Urinary bladder (tissue), 4 donors: ENCODE results near the gene PASD1. TPM values are rescaled to one million over a fixed set of nuclear protein-coding genes. Genes with fewer than 3 reads are reported as not detected.

Source experiments
- DNase-seq: peaks from one replicate; pipeline ENCODE4 v3.0.0-alpha.2; 2015; ENCODE audit errors: extremely low spot score
- H3K27ac ChIP-seq: one replicate; pipeline ENCODE4 v1.5.1; 2013; ENCODE audit warnings: low read depth, mild to moderate bottlenecking, moderate library complexity
- H3K36me3 ChIP-seq: one replicate; pipeline ENCODE4 v1.6.1; 2013; ENCODE audit warnings: mild to moderate bottlenecking, moderate library complexity; ENCODE audit not compliant: insufficient read depth
- H3K4me1 ChIP-seq: one replicate; pipeline ENCODE4 v1.6.1; 2013; ENCODE audit warnings: mild to moderate bottlenecking, moderate library complexity; ENCODE audit not compliant: insufficient read depth
- H3K4me3 ChIP-seq: one replicate; pipeline ENCODE4 v1.5.1; 2013; ENCODE audit warnings: low read depth, low read length
- WGBS: extraction: QIAGEN DNeasy Blood & Tissue Kit; methylation state at CpG from one replicate; pipeline ENCODE4 v1.1.7; 2013; 5-methylcytosine and 5-hydroxymethylcytosine counted together
- polyA plus RNA-seq: library from polyadenylated mRNA; stranded (reverse); fragments of 200-250 nt; gene quantifications from one replicate; pipeline ENCODE4 v1.2.3, GENCODE V29; 2013
- total RNA-seq: library from RNA; depleted of rRNA; stranded (reverse); fragments of >200 nt; gene quantifications from one replicate; pipeline ENCODE4 v1.2.3, GENCODE V29; 2014
- donor health status: healthy with polysubstance abuse.
- donor health status: healthy.

The PASD1 gene
- total and polyA plus RNA-seq, 2 donors = not detected

DNA sequence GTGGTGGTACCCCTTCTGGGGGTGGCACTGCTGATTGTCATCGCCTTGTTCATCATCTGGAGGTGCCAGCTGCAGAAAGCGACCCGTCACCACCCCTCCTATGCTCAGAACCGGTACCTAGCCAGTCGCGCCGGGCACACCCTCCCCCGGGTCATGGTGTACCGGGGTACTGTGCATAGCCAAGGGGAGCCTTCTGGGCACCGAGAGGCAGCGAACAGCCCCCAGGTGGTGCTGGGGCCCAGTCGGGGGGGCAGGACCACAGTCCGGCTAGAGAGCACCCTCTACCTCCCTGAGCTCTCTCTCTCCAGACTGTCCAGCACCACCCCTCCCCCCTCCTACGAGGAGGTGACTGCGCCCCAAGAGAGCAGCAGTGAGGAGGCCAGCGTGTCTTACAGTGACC is 137.1 kb downstream of the PASD1 start:
- Histone ChIP-seq H3K36me3 (no peaks in the 10 kb centered on the region), H3K4me1 (no peaks in the 10 kb centered on the region), H3K27ac (no peak overlapping the region), H3K4me3 (no peak overlapping the region)
- 95% methylated on average over 16 of the region's 16 CpGs for WGBS
- DNase-seq = no peak

DNA sequence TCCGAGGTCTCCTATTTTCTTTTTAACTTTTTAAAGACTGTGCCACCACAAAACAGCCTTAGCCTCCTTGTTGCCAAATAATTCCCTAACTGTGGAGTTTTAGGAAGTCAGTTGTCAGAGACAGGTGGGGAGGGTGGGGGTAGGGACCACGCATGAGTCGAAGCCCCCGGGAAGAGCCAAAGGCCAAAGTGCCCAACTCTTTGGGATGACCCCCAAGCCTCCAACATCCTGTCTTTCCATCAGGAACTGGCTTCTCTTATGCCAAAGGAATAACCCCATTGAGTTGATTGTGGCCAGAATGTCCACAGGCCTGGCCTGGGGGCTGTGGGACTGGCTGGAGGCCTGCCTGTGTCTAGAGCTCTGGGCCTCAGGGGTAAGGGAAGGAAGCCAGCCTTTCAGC is 137.6 kb downstream of the PASD1 start:
- no peaks in the 10 kb centered on the region for H3K36me3 ChIP-seq
- H3K27ac ChIP-seq = no peak overlapping the region
- no peak for DNase-seq
- WGBS = 94% methylated on average over 4 of the region's 4 CpGs
- H3K4me3 ChIP-seq = no peak overlapping the region
- H3K4me1 ChIP-seq = no peaks in the 10 kb centered on the region

DNA sequence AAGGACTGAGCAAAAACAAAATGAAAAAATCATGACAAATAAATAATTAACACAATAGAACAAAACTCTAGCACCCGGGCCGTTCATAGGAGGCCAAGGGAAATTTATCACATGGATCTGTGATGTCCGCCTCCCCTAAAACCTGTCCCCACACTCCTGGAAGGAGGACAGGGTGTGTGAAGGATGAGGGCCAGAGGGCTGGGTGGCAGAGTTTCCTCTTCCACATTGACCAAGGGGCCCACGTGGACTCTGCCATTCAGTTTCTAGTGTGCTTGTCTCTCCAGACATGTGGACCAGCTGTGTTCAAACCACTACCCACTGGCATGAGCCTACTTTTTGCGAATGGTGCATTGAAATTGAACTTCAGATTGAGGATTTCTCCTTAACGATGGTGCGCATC is 138.1 kb downstream of the PASD1 start:
- WGBS = 94% methylated on average over 7 of the region's 7 CpGs
- H3K36me3 ChIP-seq = no peaks in the 10 kb centered on the region
- no peak overlapping the region for H3K4me3 ChIP-seq
- H3K27ac ChIP-seq = no peak overlapping the region
- no peaks in the 10 kb centered on the region for H3K4me1 ChIP-seq
- no peak for DNase-seq

DNA sequence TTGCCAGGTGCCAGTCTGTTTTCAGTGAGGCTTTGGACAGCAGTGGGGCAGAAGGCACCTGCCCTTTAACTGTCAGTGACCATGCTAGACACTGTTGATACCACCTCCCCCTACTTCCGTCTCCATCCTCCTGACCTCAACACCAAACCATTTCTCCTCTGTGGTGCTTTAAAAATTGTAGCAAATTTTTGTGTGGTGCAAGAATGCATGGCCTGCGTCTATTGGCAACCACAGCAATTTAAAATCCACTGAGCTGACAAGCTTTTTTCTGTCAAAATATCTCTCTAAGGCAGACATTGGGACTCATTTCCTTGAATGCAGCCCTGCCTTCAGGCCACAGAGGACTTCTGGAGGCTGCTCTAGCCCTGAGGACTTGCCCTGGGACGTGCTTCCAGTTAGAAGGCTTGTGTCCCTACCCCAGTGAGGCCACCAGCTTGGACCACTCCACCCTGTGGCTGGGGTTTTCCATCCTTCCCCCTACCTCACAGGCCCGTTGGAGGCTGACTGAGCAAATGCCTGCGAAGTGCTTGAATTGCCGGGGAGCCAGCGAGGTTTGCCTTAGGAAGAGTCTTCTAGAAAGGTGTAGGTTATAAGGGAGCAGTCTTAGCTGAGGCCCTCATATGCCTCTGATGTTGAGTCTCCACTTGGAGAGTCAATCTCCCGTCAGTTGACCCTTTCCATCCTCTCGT is 138.7 kb downstream of the PASD1 start:
- Histone ChIP-seq H3K4me3 (no peak overlapping the region), H3K36me3 (no peaks in the 10 kb centered on the region), H3K4me1 (no peaks in the 10 kb centered on the region), H3K27ac (no peak overlapping the region)
- 84% methylated on average over 9 of the region's 9 CpGs for WGBS
- no peak for DNase-seq

DNA sequence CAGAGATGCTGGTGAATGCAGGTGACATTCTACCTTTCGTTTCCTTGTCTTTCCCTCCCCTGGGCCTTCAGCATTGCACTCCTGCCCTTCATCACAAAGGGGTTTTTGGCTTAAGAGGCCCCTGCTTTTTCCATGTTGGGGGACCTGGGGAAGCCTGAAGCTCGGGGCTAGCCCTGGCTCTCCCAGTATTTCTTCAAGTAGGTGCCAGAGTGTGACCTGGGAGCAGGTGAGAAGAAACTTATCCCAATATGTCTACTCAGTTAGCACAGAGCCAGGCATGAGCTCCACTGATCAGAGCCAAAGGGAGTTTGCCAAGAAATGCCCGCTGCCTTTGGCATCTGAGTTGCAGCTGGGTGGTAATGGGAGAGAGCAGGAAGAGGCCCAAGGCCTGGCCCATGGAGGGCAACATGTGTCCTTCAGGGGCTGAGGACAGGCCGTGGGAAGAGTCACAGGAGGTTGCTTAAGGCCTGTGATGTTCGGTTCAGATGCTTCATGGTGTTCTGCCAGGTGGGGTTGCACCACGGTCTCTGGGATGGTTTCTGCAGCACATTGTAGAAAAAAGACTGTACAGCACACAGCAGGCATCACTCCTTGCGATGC is 139.4 kb downstream of the PASD1 start:
- 70% methylated on average over 7 of the region's 7 CpGs for WGBS
- no peak overlapping the region for H3K4me3 ChIP-seq
- H3K4me1 ChIP-seq = no peaks in the 10 kb centered on the region
- H3K27ac ChIP-seq = no peak overlapping the region
- no peaks in the 10 kb centered on the region for H3K36me3 ChIP-seq
- no peak for DNase-seq

DNA sequence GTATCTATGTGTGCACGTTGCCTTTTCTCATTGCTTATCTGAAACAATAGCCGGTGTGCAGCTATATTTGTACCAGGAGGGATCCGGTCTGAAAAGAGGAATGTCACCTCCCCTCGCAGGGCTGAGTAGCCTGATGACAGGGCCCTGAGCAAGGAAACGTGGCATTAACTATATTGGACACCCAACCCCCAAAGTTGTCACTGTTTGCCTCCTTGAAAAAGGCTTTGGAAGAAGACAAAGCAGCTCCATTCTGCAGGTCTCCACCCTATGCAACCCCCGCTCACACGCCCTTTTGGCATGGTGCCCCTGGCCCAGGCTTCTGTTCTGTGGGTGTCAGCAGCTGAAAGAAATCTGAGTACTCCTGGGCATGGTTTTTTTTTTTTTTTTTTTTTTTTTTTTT is 140.0 kb downstream of the PASD1 start:
- no peaks in the 10 kb centered on the region for H3K4me1 ChIP-seq
- WGBS = 14% methylated on average over 7 of the region's 7 CpGs
- H3K27ac ChIP-seq = no peak overlapping the region
- peak; percentile 8 for DNase-seq
- no peak overlapping the region for H3K4me3 ChIP-seq
- no peaks in the 10 kb centered on the region for H3K36me3 ChIP-seq

DNA sequence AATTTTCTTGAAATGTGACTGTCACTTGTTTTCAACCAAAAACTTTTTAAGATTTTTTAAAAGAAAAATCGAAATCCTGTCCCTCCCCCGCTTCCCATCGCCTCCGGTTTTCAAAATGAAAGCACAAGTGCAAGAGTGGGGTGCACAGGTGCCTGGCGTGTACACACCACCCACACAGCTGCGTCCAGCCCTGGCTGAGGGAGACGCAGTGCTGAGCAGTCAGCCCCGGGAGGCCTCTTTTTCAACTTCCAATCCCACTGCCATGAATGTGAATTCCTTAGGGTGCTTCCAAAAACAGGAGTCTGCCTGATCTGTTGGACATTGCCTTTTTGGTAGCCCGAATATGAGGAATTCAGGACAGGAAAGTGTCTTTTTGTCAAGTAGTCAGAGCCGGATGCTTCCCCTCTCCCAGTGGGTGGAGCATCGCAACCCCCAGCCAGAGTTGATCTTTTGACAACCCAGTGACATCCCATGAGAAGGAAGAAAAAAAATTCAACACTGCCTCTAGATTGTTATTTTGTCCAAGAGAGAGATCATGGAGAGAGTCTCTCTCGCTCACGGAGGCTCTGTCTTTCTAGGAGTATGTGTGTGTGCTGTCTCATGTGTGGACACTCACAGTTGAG is 140.7 kb downstream of the PASD1 start:
- WGBS = 58% methylated on average over 13 of the region's 13 CpGs
- no peak for DNase-seq
- Histone ChIP-seq H3K4me1 (no peaks in the 10 kb centered on the region), H3K36me3 (no peaks in the 10 kb centered on the region), H3K4me3 (no peak overlapping the region), H3K27ac (no peak overlapping the region)

DNA sequence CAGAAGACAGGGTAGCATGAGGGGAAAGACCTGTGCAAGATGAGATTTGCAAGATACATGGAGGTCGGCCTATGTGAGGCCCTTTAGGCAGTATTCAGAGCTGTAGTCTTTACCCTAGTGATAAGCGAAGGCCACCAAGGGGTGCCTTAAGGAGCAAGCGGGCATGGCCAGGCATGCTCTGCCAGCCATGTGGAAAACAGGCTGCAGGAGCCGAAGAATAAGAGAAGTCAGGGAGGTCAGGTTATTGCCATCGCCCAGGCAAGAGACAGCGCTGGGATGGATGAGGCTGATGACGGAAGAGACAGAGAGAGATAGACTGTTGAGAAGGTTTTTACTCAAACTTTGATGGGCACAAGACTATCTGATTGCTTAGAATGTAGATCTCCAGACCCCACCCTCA is 145.3 kb downstream of the PASD1 start:
- no peak for DNase-seq
- Histone ChIP-seq H3K4me1 (no peaks in the 10 kb centered on the region), H3K36me3 (no peaks in the 10 kb centered on the region), H3K4me3 (no peak overlapping the region), H3K27ac (no peak overlapping the region)
- WGBS = 94% methylated on average over 7 of the region's 7 CpGs

DNA sequence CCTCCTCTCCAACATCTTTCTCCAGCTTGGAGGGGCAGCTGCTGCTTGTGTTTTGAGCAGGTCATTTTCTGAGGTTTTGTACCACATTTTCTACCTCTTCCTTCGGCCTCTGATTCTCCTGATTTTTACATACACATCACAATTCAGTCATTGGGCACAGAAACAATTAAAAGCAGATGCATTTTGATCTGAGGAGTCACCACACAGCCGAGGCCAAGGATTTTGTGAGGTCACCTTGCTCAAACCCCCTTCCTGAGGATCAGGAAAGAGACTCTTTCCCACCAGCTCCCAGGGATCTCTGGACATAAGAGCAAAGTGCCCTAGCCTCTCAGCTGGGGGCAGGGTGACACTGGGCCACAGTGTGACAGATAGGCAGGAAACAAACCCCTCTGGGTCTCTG is 147.0 kb downstream of the PASD1 start:
- no peak overlapping the region for H3K4me3 ChIP-seq
- WGBS = 71% methylated on average over 2 of the region's 2 CpGs
- H3K36me3 ChIP-seq = no peaks in the 10 kb centered on the region
- H3K4me1 ChIP-seq = no peaks in the 10 kb centered on the region
- no peak for DNase-seq
- no peak overlapping the region for H3K27ac ChIP-seq

DNA sequence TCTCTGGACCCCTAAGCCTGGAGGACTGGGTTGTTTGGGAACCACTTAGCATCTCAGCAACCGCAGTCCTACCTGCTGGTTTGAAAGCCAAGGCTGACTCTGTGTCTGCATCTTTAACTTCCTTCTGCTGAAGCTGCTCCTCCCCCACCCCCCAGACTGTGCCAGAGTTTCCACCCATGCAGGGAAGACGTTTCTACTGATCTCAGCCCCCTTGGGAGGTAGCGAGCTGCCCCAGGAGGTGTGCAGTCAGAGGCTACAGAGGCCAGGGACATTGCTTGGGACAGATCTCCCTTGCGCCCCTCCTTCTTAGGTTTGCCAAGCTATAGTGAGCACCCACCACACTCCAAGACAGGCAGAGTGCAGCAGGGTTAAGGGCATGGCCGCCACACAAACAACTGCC is 147.7 kb downstream of the PASD1 start:
- H3K4me1 ChIP-seq = no peaks in the 10 kb centered on the region
- H3K27ac ChIP-seq = no peak overlapping the region
- no peak overlapping the region for H3K4me3 ChIP-seq
- 52% methylated on average over 5 of the region's 5 CpGs for WGBS
- no peak for DNase-seq
- H3K36me3 ChIP-seq = no peaks in the 10 kb centered on the region

DNA sequence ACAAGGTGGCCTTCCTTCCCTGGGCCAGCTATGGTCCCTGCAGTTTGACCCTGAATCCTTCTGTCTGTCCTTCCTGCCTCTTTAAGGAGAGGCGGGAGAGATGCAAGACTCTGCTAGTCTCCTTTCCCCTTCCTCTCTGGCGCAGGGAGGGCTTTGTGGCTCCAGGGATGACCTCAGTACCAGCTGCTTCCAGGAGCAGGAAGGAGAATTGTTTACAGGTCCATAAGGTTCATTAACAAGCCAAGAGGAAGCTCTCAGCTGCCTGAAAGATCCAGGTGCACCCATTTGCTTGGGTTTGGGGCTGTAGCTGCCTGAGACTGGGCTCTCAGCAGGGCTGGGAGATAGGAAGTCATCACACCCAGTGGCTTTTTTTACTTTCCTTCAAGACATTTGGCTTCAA is 148.3 kb downstream of the PASD1 start:
- H3K36me3 ChIP-seq = no peaks in the 10 kb centered on the region
- no peak overlapping the region for H3K27ac ChIP-seq
- no peak overlapping the region for H3K4me3 ChIP-seq
- 8% methylated on average over 2 of the region's 2 CpGs for WGBS
- no peak for DNase-seq
- no peaks in the 10 kb centered on the region for H3K4me1 ChIP-seq

DNA sequence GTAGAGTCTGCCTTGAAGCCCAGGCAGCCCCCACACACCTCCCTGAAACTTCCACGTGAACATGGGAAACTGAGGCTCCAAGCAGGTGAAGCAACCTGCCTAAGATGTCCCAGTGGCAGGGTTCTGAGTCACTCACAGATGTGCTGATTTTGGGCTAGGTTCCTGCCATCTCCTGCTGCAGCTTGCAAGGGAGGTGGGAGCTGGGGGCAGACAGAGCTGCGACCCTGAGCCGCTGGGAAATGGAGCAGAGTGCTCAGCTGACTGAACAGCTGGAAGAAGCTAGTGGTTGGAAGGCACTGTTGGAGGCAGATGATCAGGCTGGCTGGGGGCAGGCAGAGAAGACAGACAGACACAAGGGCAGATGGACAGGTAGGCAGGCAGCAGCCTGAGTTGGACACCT is 148.8 kb downstream of the PASD1 start:
- whole genome bisulfite sequencing = 37% methylated on average over 3 of the region's 3 CpGs
- Histone ChIP-seq H3K4me3 (no peak overlapping the region), H3K27ac (no peak overlapping the region), H3K4me1 (no peaks in the 10 kb centered on the region), H3K36me3 (no peaks in the 10 kb centered on the region)
- DNase-seq = no peak

DNA sequence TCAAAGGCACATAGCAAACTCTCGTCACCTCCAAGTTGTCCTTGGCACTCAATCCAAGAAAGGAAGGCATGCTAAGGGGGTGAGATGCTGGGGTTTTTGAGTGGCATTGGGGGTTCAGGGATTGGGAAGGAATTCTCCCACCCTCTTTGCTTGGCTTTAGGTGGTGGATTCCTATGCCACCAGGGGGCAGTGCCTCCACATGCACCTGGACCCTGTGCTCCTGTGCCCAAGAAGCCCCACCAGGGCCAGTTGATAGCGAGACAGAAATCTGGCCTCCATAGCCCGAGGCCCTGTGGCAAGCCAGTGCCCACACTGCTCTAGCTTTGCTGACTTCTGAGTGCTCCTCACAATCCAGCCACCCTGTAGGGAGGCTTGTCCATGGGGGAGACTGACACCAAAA is 150.4 kb downstream of the PASD1 start:
- no peak overlapping the region for H3K4me3 ChIP-seq
- no peak overlapping the region for H3K27ac ChIP-seq
- WGBS = 58% methylated on average over 3 of the region's 3 CpGs
- H3K36me3 ChIP-seq = no peaks in the 10 kb centered on the region
- no peaks in the 10 kb centered on the region for H3K4me1 ChIP-seq
- DNase-seq = no peak

DNA sequence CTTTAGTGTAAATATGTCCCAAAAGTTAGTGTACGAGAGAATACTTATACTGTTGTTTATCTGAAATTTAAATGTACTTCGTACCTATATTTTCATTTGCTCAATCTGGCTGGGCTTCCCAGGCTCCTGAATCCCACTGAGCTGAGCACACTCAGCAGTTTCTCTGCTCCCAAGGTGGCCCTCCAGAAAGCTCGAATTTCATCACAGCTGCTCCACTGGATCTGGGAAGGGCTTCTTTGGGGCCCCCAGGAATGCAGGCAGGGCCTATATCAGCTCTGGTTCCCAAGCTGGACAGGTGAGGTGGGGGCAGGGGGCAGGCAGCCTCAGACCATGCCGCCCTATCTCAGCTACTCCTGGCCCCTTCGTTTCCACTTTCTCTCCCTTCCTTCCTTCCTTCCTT is 150.9 kb downstream of the PASD1 start:
- Histone ChIP-seq H3K4me3 (no peak overlapping the region), H3K4me1 (no peaks in the 10 kb centered on the region), H3K27ac (no peak overlapping the region), H3K36me3 (no peaks in the 10 kb centered on the region)
- 53% methylated on average over 5 of the region's 5 CpGs for WGBS
- DNase-seq = no peak
